GM12801 (cell line): Measurements from ENCODE around the gene POU6F2.

Source experiments
- TF ChIP-seq, protein P1 (sequence below): IDR thresholded peaks from one replicate; pipeline ENCODE4 v1.5.1; 2011; ENCODE audit warnings: control low read depth; ENCODE audit not compliant: insufficient read length; ENCODE audit errors: extremely low read depth

POU6F2 gene

DNA sequence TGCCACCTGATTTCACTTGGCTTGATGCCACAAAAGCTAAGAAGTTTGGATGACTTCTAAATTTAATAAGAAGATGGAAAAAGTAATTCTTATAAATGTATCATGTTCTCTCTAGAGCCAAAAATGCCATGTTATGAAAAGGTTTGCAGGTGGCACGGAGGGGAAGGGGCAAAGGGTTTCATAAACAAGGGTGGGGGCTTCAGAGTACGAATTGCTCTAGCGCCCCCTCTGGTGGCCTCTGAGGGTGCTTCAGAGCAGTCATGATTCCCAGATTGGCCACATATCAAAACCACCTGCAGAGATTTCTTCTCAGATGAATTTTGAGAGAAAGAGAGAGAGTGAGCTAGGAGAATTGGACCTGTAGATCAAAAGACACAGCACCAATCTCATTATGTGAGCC, 379.9 kb downstream of the POU6F2 start:
- TF ChIP-seq, protein P1, sequence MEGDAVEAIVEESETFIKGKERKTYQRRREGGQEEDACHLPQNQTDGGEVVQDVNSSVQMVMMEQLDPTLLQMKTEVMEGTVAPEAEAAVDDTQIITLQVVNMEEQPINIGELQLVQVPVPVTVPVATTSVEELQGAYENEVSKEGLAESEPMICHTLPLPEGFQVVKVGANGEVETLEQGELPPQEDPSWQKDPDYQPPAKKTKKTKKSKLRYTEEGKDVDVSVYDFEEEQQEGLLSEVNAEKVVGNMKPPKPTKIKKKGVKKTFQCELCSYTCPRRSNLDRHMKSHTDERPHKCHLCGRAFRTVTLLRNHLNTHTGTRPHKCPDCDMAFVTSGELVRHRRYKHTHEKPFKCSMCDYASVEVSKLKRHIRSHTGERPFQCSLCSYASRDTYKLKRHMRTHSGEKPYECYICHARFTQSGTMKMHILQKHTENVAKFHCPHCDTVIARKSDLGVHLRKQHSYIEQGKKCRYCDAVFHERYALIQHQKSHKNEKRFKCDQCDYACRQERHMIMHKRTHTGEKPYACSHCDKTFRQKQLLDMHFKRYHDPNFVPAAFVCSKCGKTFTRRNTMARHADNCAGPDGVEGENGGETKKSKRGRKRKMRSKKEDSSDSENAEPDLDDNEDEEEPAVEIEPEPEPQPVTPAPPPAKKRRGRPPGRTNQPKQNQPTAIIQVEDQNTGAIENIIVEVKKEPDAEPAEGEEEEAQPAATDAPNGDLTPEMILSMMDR = no peak

DNA sequence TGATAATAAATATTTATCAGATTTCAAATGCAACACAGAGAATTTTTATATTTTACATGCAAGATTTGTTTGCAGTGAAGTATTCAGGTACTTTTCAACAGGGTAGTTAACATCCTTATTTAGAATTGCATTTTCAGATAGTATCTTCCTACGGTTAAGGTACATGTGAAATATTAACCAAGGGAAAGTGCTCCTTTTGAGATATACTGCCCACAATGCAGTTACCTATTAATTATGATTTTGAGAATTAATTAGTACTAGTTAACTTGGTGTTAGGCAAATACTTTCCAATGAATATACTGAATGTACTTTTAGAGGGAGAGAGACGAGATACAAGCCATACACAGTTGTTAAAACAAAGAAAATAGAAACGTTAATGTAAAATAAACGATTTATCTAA, 382.3 kb downstream of the POU6F2 start:
- TF ChIP-seq, protein P1 = no peak

DNA sequence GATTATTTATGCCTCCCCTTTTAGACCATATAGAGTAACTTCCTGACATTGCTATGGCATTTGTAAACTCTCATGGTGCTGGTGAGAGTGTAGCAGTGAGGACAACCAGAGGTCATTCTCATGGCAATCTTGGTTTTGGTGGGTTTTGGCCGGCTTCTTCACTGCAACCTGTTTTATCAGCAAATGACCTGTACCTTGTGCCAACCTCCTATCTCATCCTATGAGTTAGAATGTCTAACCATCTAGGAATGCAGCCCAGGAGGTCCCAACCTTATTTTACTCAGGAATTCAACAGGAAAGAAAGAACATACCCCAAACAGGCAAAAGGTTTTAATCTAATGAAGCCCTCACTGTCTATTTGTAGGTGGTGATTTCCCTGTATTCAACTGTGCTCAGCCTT, 383.1 kb downstream of the POU6F2 start:
- TF ChIP-seq, protein P1 = no peak

DNA sequence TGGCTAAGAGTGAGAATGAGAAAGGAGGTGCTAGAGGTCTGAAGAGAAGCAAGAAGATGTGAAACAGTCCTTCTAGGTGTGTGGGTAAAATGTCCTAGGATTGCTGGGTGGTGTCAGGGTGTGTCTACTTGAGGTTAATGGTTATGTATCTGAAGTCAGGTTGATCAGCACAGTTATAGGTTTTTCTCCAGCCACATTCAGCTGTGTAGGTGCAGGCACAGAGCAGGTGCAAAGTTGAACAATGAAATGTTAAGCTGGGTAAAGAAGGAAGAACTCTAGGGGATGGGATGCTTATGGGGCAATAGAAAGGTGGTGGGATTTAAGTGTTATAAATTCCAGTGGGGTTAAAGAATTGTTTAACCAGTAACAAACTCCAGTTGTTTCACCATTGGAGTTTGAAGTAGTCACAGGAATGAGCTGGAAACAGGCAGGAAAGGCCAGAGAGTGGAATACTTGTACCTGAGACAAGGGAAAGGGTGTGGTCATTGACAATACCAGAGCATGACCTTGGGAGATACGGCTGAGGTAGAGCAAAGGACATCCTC, 388.1 kb downstream of the POU6F2 start:
- TF ChIP-seq, protein P1 = no peak

DNA sequence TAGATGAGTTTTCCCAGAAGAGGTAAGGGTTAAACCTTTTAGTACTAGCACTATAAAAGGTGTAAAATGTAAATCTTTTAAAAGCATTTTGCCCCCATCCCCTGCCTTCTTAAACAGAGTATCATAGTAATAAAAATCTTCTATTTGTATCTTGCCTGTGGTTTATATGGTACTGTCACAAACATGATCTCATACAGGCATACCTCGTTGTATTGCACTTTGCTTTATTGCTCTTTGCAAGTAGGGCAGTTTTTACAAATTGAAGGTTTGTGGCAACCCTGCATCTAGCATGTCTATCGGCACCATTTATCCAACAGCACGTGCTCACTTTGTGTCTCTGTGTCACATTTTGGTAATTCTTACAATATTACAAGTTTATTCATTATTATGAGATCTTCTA, 389.7 kb downstream of the POU6F2 start:
- TF ChIP-seq, protein P1 = no peak

- TF ChIP-seq, protein P1 = no peak
These were observed 390.2 kb downstream of the POU6F2 start for GRCh38 chr7:39367943-39368342.

GRCh38 chr7:39372383-39372782, 394.7 kb downstream of the POU6F2 start:
- TF ChIP-seq, protein P1 = no peak
